Osteoblast (primary cell): Measurements from ENCODE around the gene ZC3H6. TPM values are rescaled to one million over a fixed set of nuclear protein-coding genes. Genes with fewer than 3 reads are reported as not detected.
A peak's percentile ranks its signal among the peaks of the same experiment; 100 is the strongest.

Experiments used
- DNase-seq: peaks from one replicate; pipeline ENCODE4 v3.0.0; 2011; ENCODE audit warnings: low spot score, mixed read lengths; ENCODE audit not compliant: insufficient read length; ENCODE audit errors: missing footprints
- H2AFZ ChIP-seq: 2 replicates; pipeline ENCODE4 v1.6.0; 2011; ENCODE audit warnings: mild to moderate bottlenecking, low read length
- H3K27ac ChIP-seq: 2 replicates; pipeline ENCODE4 v1.5.1; 2011; ENCODE audit warnings: mild to moderate bottlenecking, low read depth, low read length, moderate library complexity
- H3K27me3 ChIP-seq: 2 replicates; pipeline ENCODE4 v1.6.0; 2012; ENCODE audit warnings: mild to moderate bottlenecking, control low read depth, inconsistent platforms, low read length, moderate library complexity; ENCODE audit not compliant: insufficient read depth
- H3K36me3 ChIP-seq: 2 replicates; pipeline ENCODE4 v1.5.1; 2011; ENCODE audit warnings: mild to moderate bottlenecking, low read length, control low read depth, moderate library complexity; ENCODE audit not compliant: insufficient read depth
- H3K4me1 ChIP-seq: 2 replicates; pipeline ENCODE4 v1.5.1; 2011; ENCODE audit warnings: mild to moderate bottlenecking, low read length, control low read depth, moderate library complexity; ENCODE audit not compliant: insufficient read depth
- H3K4me2 ChIP-seq: 2 replicates; pipeline ENCODE4 v1.6.0; 2011; ENCODE audit warnings: mild to moderate bottlenecking, low read length; ENCODE audit not compliant: insufficient read depth
- H3K4me3 ChIP-seq: fragments of 200-600 bp; sonication (generic); 3 replicates; pipeline ENCODE4 v1.5.1; 2012; ENCODE audit warnings: mild to moderate bottlenecking, low read length, inconsistent platforms; ENCODE audit not compliant: insufficient read depth
- H3K79me2 ChIP-seq: 2 replicates; pipeline ENCODE4 v1.6.0; 2012; ENCODE audit warnings: mild to moderate bottlenecking, low read length, control low read depth, inconsistent platforms; ENCODE audit not compliant: insufficient read depth
- H3K9me3 ChIP-seq: 2 replicates; pipeline ENCODE4 v1.5.1; 2011; ENCODE audit warnings: low read depth, low read length, control low read depth
- H4K20me1 ChIP-seq: 2 replicates; pipeline ENCODE4 v1.6.0; 2012; ENCODE audit warnings: mild to moderate bottlenecking, low read length, control low read depth; ENCODE audit not compliant: insufficient read depth
- total RNA-seq: library from RNA; depleted of rRNA; stranded (reverse); fragments of >200 nt; gene quantifications from 2 replicates; pipeline ENCODE4 v1.2.3, GENCODE V29; 2012
- TF ChIP-seq, protein P1 (sequence below): IDR thresholded peaks from 2 replicates; pipeline ENCODE4 v1.5.1; 2011; ENCODE audit warnings: mild to moderate bottlenecking, low read depth, low read length, moderate library complexity; ENCODE audit errors: extremely low read depth

Gene ZC3H6
- total RNA-seq, 1 donor: 4.3 TPM

DNA sequence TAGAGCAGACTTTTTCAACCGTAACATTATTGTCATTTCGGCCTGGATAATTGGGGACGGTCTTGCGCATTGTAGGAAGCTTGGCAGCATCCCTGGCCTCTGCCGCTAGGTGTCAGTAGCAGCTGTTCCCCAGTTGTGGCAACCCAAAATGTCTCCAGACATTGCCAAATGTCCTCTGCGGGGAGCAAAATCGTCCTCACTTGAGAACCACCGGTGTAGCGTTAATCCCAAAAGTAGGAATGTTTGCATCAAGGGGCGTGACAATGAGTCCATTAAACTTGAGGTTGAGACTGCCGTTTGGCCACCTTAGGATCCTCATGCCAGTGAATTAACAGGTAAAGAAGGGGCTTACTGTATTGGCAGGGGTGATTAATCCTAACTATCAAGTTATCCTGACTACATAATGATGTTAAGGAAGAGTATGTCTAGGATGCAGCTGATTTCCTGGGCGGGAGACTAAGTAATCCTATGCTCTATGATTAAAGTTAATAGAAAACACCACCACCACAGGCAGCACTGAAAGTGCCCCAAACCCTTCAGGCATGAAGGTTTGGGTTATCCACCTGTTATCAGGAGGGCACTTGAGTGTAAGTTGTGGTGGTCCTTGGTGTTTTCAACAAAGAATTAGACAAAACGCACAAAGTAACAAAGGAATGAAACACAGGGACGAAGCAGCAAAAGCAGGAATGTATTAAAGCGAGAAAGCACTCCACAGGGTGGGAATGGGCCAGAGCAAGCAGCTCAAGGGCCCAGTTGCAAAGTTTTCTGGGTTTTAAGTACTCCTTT, 15.7 kb upstream of the ZC3H6 start:
- Histone ChIP-seq H3K36me3 (no peaks in the 10 kb centered on the region), H4K20me1 (no peaks in the 10 kb centered on the region), H3K4me3 (peak overlapping the region; percentile 53), H3K9me3 (no peaks in the 10 kb centered on the region), H3K79me2 (peaks cover under 1% of the 10 kb centered on the region), H3K4me1 (peaks cover 5% of the 10 kb centered on the region), H2AFZ (peak overlapping the region; percentile 94), H3K27ac (no peak overlapping the region), H3K4me2 (peak overlapping the region; percentile 88), H3K27me3 (no peaks in the 10 kb centered on the region)
- TF ChIP-seq, protein P1, sequence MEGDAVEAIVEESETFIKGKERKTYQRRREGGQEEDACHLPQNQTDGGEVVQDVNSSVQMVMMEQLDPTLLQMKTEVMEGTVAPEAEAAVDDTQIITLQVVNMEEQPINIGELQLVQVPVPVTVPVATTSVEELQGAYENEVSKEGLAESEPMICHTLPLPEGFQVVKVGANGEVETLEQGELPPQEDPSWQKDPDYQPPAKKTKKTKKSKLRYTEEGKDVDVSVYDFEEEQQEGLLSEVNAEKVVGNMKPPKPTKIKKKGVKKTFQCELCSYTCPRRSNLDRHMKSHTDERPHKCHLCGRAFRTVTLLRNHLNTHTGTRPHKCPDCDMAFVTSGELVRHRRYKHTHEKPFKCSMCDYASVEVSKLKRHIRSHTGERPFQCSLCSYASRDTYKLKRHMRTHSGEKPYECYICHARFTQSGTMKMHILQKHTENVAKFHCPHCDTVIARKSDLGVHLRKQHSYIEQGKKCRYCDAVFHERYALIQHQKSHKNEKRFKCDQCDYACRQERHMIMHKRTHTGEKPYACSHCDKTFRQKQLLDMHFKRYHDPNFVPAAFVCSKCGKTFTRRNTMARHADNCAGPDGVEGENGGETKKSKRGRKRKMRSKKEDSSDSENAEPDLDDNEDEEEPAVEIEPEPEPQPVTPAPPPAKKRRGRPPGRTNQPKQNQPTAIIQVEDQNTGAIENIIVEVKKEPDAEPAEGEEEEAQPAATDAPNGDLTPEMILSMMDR: peak; percentile 100
- DNase-seq: peak; percentile 73

- Histone ChIP-seq H3K27ac (no peak overlapping the region), H3K79me2 (no peaks in the 10 kb centered on the region), H3K4me3 (no peak overlapping the region), H3K4me1 (peaks cover 5% of the 10 kb centered on the region), H3K4me2 (no peak overlapping the region), H3K36me3 (no peaks in the 10 kb centered on the region), H3K27me3 (no peaks in the 10 kb centered on the region), H2AFZ (peak overlapping the region; percentile 94), H3K9me3 (no peaks in the 10 kb centered on the region), H4K20me1 (no peaks in the 10 kb centered on the region)
- DNase-seq: no peak
- TF ChIP-seq, protein P1: no peak
These were observed 15.1 kb upstream of the ZC3H6 start for GRCh38 chr2:112260295-112260625.

DNA sequence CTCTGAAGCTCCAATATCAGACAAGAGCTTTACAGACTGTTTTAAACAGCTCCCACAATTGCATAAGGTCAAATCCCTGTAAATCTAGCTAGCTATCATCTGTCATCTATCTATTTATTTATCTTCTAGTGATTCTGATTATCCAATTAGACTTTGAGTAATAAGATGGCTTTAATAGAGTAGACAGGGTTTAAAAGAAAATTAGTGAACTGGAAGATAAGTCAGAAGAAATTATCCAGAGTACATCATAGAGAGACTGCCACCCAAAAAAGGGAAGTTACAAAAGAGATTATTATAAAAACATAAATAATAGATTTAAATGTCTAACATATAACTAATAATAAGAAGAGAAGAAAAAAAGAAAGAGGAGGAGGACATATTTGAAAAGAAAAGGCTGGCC, 12.5 kb upstream of the ZC3H6 start:
- DNase-seq: no peak
- Histone ChIP-seq H3K4me1 (peaks cover 5% of the 10 kb centered on the region), H3K27me3 (no peaks in the 10 kb centered on the region), H3K27ac (no peak overlapping the region), H4K20me1 (no peaks in the 10 kb centered on the region), H3K4me2 (no peak overlapping the region), H3K79me2 (no peaks in the 10 kb centered on the region), H3K9me3 (no peaks in the 10 kb centered on the region), H2AFZ (no peak overlapping the region), H3K4me3 (no peak overlapping the region), H3K36me3 (no peaks in the 10 kb centered on the region)
- TF ChIP-seq, protein P1: no peak

GRCh38 chr2:112268547-112268946, 6.8 kb upstream of the ZC3H6 start:
- Histone ChIP-seq H3K4me3 (no peak overlapping the region), H3K9me3 (no peaks in the 10 kb centered on the region), H3K27ac (no peak overlapping the region), H2AFZ (no peak overlapping the region), H3K27me3 (no peaks in the 10 kb centered on the region), H3K4me2 (no peak overlapping the region), H4K20me1 (no peaks in the 10 kb centered on the region), H3K79me2 (no peaks in the 10 kb centered on the region), H3K36me3 (no peaks in the 10 kb centered on the region), H3K4me1 (no peaks in the 10 kb centered on the region)
- DNase-seq: no peak
- TF ChIP-seq, protein P1: no peak
